NCI-H748 (cell line): ENCODE measurements around the gene KCNC1.

Source experiments
- DNase-seq: peaks from one replicate; lab custom pipeline; 2025; ENCODE audit not compliant: unreplicated experiment; lab: John Stamatoyannopoulos, UW

KCNC1 gene

DNA sequence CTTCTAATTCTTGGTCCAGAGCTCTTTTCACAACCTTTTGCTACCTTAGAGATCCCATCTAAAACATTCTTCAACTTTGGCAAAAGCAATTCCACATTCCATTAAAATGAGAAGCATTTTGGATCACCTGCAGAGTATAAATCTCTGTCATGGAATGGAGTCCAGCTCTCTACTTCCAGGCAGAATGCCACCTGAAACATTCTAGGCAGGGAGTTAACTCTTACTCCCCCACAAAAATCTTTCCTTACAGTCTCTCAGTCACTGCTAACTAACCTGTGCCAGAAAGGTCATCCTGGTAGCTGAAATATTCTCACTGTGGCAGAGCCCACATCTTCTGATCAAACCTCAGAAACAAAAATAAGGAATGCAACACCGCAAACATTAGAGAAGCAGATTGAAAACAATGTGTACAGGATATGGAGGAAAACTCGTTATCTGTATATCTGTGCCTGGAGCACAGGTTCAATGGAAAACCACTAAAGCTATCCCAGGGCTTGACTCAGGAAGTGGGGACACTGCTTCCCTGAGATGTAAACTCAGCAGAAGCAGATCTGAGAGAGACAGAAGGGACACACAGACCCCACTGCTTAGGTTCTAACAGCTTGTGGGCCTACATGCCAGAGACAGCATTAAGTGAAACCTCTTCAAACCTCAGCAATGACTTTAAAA, 78.9 kb downstream of the KCNC1 start:
- DNase-seq = no peak

DNA sequence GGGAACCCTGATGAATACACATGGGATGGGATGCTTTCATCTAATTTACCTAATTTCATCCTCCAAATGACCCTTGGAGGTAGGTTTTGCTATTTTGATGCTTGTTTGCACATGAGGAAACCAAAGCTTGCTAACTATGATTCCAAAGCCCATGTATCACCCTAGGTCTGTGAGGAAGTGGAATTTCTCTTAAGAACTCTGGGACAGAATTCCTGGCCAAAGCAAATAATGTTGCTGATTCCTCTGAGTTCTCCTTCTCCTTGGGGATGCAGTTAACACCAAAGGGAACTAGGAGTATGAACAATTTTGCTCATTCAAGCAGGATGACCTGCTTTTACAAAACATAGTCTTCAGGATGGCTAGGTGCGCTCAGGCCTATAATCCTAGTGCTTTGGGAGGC, 80.0 kb downstream of the KCNC1 start:
- DNase-seq = no peak

DNA sequence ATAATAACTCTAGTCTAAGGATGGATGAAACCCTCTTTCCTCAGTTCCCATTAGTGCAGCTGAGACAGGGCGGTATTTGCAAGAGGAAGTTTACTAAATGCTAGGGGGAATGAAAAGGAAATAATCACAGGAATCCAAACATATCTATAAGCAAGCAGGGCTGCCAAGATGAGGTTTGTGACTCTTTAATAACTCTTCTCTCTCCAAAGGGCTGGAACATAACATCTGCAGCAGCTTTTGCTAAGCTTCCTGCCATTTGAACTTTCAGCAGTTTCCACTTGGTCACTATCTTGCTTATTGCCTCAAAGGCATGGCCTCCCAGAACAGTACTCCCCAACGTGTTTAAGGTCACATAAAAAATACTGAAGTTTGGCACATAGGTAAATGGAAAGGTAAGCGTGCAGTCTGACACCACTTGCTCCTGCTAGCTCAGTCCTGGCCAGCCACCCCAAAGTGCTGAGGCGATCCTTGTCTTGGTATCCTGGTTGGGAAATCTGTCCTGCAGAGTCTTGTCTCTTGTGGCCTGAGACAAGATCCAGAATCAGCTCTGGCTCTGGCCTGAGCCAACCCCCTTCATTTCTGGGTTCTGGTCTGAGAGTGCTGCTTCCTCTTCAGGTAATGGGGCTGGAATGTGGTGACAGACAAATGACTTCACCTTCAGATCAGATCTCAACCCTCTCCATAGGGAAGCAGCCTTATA, 81.8 kb downstream of the KCNC1 start:
- DNase-seq = no peak

DNA sequence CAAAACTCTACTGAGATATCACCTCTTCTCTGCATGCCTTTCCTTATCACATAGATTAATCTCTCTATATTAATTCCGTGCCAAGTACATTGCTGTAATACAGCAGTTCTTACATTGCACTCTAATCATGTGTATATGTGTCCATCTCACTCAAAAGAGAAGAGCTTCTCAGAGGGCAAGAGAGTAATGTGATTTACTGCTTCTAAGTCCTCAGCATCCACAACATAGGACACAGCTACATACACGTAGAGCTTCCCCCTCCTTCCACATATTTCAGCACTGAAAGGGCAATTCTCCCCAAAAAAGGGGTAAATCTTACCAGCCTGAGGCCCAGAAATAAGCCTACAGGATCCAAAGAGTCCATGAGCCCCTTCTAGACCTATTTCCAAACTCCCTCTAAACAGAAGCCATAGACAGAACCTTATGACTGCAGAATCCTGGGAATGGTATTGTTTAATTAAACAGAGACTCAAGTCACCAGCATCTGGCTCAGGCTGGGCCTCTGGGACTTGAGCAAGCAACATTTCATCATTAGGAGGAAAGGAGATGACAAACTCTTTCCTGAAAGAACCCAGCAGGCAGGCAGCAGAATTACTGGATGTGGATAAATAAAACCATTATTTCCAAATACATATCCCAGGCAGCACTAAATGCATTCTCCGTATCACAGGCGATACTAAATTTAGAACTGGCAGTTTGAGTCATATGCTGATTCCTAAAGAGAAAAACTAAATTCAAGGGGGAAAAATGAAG, 87.2 kb downstream of the KCNC1 start:
- DNase-seq = no peak

DNA sequence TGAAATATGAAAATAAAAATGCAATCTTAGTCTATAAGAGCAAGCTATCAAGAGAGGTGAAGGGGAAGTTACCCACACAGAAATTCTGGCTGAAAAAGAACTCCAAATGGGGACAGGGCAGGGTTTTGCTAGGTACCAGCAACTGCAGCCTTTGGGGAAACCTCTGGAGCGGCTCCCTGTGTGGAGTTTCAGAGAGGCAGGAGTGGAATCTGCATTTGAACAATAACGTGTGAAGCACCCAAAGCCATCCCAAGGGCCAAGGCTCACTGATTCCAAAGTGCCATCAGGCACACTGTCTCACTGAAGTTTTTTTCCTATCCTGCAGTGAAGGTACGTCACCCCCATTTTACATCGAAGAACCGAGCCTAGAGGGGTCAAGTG, 87.8 kb downstream of the KCNC1 start:
- no peak for DNase-seq

DNA sequence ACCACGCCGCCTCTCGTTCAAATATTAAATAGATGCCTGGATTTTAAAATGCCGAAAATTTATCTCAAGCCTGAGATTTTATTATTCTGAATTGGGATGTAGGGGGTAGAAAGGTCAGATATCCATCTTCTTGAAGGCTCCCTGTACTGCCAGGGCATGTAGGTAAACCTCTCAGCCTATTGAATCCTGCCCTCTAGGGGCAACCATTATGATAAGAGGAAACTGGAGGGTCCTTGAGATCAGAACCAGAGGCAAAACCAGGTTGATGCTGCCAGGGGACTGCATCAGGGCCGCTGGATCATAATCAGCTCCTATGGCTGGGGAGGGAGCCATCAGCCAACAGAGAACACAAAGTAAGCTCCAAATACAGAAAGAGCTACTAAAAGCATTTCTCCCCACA, 92.4 kb downstream of the KCNC1 start:
- peak; percentile 32 for DNase-seq

DNA sequence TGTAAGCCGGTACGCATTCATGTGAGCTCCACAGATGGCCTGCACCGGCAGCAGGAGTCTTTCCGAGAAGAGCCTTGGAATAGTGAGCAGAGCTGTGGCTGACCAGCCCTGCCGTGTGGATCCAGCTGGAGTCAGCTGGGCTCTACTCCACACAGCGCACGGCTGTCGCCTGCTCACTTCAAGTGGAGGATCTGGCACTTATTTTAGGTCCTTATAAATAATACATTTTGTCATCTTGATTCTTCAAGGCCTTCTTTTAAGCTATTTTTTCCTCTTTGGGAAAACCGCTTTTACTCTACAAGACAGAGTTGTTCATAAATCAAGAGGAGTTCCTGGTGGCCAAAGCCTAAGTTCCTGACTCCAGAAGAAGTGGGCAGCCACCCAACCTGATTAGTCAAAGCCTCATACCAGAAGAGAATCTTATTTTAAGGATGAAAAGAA, 93.8 kb downstream of the KCNC1 start:
- no peak for DNase-seq

DNA sequence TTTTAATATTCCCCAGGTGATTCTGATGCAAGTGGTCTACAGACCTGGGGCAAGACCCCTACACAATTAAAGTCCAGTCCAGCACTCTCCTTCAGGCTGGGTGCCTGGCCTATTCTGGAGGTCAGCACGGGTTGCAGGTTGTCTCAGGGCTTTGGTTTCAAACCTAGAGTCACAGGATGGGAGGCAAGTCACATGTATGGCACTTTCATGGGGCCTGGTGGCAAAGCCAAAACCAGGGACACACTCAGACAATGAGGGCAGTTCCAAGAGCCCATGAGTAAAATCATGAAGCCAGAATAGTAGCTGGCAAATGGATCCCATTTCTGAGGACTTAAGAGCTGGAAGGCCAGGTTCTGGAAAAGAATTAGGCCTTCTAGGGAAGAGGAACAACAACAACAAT, 96.6 kb downstream of the KCNC1 start:
- DNase-seq = no peak

DNA sequence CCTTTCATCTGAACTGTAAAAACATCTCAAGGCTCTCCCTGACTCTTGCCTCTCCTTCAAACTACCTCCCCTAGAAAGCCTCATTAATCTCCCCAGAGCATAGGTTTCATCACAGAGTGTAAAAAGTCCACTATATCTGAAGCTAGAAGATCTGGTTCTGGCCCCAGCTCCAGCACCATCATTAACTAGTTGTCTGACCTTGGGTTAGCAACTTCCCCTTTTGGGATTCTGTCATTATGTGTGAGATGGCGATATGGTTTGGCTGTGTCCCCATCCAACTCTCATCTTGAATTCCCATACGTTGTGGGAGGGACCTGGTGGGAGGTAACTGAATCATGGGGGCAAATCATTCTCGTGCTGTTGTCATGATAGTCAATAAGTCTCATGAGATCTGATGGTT, 97.3 kb downstream of the KCNC1 start:
- DNase-seq = no peak
